H9 (cell line): Measurements from ENCODE around the gene ERCC6L2. TPM values are rescaled to one million over a fixed set of nuclear protein-coding genes. Genes with fewer than 3 reads are reported as not detected.

Experiments
- DNase-seq: peaks from one replicate; pipeline ENCODE4 v3.0.0-alpha.2; 2017
- H2AFZ ChIP-seq: one replicate; pipeline ENCODE4 v1.6.1; 2013; ENCODE audit warnings: mild to moderate bottlenecking, low read length, control low read depth, moderate library complexity
- H2AK5ac ChIP-seq: 2 replicates; pipeline ENCODE4 v1.6.1; 2013; ENCODE audit warnings: low read length, control low read depth, mixed read lengths; ENCODE audit not compliant: insufficient read length
- H2BK120ac ChIP-seq: one replicate; pipeline ENCODE4 v1.6.1; 2013; ENCODE audit warnings: low read depth, mild to moderate bottlenecking, low read length, control low read depth, inconsistent platforms; ENCODE audit not compliant: poor library complexity, severe bottlenecking
- H2BK12ac ChIP-seq: 2 replicates; pipeline ENCODE4 v1.6.1; 2013; ENCODE audit warnings: low read length, control low read depth, mixed read lengths, low read depth; ENCODE audit not compliant: insufficient read length
- H2BK15ac ChIP-seq: 2 replicates; pipeline ENCODE4 v1.6.1; 2013; ENCODE audit warnings: low read depth, low read length, control low read depth
- H2BK20ac ChIP-seq: one replicate; pipeline ENCODE4 v1.6.1; 2013; ENCODE audit warnings: low read depth, mild to moderate bottlenecking, low read length, control low read depth, inconsistent platforms; ENCODE audit not compliant: poor library complexity, severe bottlenecking
- H2BK5ac ChIP-seq: 2 replicates; pipeline ENCODE4 v1.6.1; 2013; ENCODE audit warnings: low read length, control low read depth, mixed read lengths; ENCODE audit not compliant: insufficient read length
- H3K14ac ChIP-seq: 2 replicates; pipeline ENCODE4 v1.6.1; 2013; ENCODE audit warnings: low read length, control low read depth; ENCODE audit not compliant: insufficient read depth
- H3K18ac ChIP-seq: 2 replicates; pipeline ENCODE4 v1.6.1; 2013; ENCODE audit warnings: low read depth, mild to moderate bottlenecking, mixed read lengths, low read length, control low read depth; ENCODE audit not compliant: insufficient read length
- H3K23ac ChIP-seq: 2 replicates; pipeline ENCODE4 v1.6.1; 2013; ENCODE audit warnings: low read length, control low read depth, mixed read lengths, low read depth; ENCODE audit not compliant: insufficient read length
- H3K23me2 ChIP-seq: 2 replicates; pipeline ENCODE4 v1.6.1; 2013; ENCODE audit warnings: low read depth, mild to moderate bottlenecking, mixed read lengths, low read length, control low read depth; ENCODE audit not compliant: insufficient read length, poor library complexity, severe bottlenecking
- H3K27ac ChIP-seq: 2 replicates; pipeline ENCODE4 v1.5.1; 2013; ENCODE audit warnings: low read length, control low read depth, mixed read lengths, low read depth; ENCODE audit not compliant: insufficient read length
- H3K27me3 ChIP-seq: 2 replicates; pipeline ENCODE4 v1.6.1; 2013; ENCODE audit warnings: low read length, control low read depth, inconsistent platforms; ENCODE audit not compliant: insufficient read depth
- H3K4ac ChIP-seq: 2 replicates; pipeline ENCODE4 v1.6.1; 2013; ENCODE audit warnings: low read depth, mild to moderate bottlenecking, control low read depth, inconsistent platforms, low read length, moderate library complexity
- H3K4me1 ChIP-seq: 2 replicates; pipeline ENCODE4 v1.6.1; 2013; ENCODE audit warnings: low read length, control low read depth, inconsistent platforms; ENCODE audit not compliant: insufficient read depth
- H3K4me2 ChIP-seq: 2 replicates; pipeline ENCODE4 v1.6.1; 2013; ENCODE audit warnings: low read length, control low read depth, mixed read lengths; ENCODE audit not compliant: insufficient read length, insufficient read depth
- H3K56ac ChIP-seq: 2 replicates; pipeline ENCODE4 v1.6.1; 2013; ENCODE audit warnings: low read depth, mild to moderate bottlenecking, mixed read lengths, low read length, control low read depth; ENCODE audit not compliant: insufficient read length
- H3K79me1 ChIP-seq: 2 replicates; pipeline ENCODE4 v1.6.1; 2013; ENCODE audit warnings: low read depth, mild to moderate bottlenecking, moderate library complexity, low read length, control low read depth, inconsistent platforms; ENCODE audit not compliant: insufficient read depth, poor library complexity, severe bottlenecking
- H3K79me2 ChIP-seq: 2 replicates; pipeline ENCODE4 v1.6.1; 2013; ENCODE audit warnings: low read length, control low read depth, inconsistent platforms; ENCODE audit not compliant: insufficient read depth
- H3K9ac ChIP-seq: 2 replicates; pipeline ENCODE4 v1.6.1; 2013; ENCODE audit warnings: low read length, control low read depth, mixed read lengths; ENCODE audit not compliant: insufficient read length; ENCODE audit errors: extremely low read depth
- H3K9me3 ChIP-seq: one replicate; pipeline ENCODE4 v1.6.1; 2013; ENCODE audit warnings: low read depth, low read length, inconsistent platforms; ENCODE audit not compliant: control insufficient read depth
- H3T11ph ChIP-seq: one replicate; pipeline ENCODE4 v1.6.1; 2013; ENCODE audit warnings: mild to moderate bottlenecking, low read length, control low read depth, inconsistent platforms
- H4K20me1 ChIP-seq: one replicate; pipeline ENCODE4 v1.6.1; 2013; ENCODE audit not compliant: control insufficient read depth, insufficient read length, insufficient read depth
- H4K5ac ChIP-seq: 2 replicates; pipeline ENCODE4 v1.6.1; 2013; ENCODE audit warnings: low read depth, mild to moderate bottlenecking, mixed read lengths, low read length, control low read depth; ENCODE audit not compliant: insufficient read length
- H4K8ac ChIP-seq: replicated peaks from 2 replicates; pipeline ENCODE4 v1.6.1; 2013; ENCODE audit warnings: low read length, control low read depth, mixed read lengths, low read depth; ENCODE audit not compliant: insufficient read length
- H4K91ac ChIP-seq: 2 replicates; pipeline ENCODE4 v1.6.1; 2013; ENCODE audit warnings: low read depth, mild to moderate bottlenecking, moderate library complexity, mixed read lengths, low read length, control low read depth; ENCODE audit not compliant: insufficient read length
- H3K27ac Mint-ChIP-seq, 3 experiments: 2 replicates in 2 of 3; 3 replicates in 1 of 3; pipeline ENCODE4 v1.8.0; 2020 to 2021; ENCODE audit warnings: mixed read lengths in 3 of 3, mild to moderate bottlenecking in 1 of 3, moderate library complexity in 1 of 3
- H3K27me3 Mint-ChIP-seq: 2 replicates; pipeline ENCODE4 v1.8.0; 2021; ENCODE audit warnings: low read depth, mild to moderate bottlenecking, moderate library complexity, mixed read lengths
- H3K36me3 Mint-ChIP-seq, 3 experiments: 2 replicates in 2 of 3; 3 replicates in 1 of 3; pipeline ENCODE4 v1.8.0; 2020 to 2021; ENCODE audit warnings: low read depth in 3 of 3, mixed read lengths in 3 of 3; ENCODE audit not compliant: insufficient read depth in 1 of 3
- H3K4me1 Mint-ChIP-seq, 2 experiments: 2 replicates each; pipeline ENCODE4 v1.8.0; 2020; ENCODE audit warnings: mixed read lengths in 2 of 2
- H3K4me3 Mint-ChIP-seq, 2 experiments: 2 replicates in 1 of 2; 3 replicates in 1 of 2; pipeline ENCODE4 v1.8.0; 2020 to 2021; ENCODE audit warnings: mild to moderate bottlenecking in 2 of 2, mixed read lengths in 2 of 2, moderate library complexity in 1 of 2
- H3K9me3 Mint-ChIP-seq, 2 experiments: 2 replicates in 1 of 2; 3 replicates in 1 of 2; pipeline ENCODE4 v1.8.0; 2020; ENCODE audit warnings: mild to moderate bottlenecking in 2 of 2, mixed read lengths in 2 of 2, moderate library complexity in 1 of 2
- CTCF ChIP-seq: fragments of 200-600 bp; sonication (generic); conservative IDR thresholded peaks from 3 replicates; pipeline ENCODE4 v1.8.0; 2021; ENCODE audit warnings: antibody characterized with exemption, mild to moderate bottlenecking
- WGBS: extraction: QIAGEN DNeasy Blood & Tissue Kit; methylation state at CpG from one replicate; pipeline ENCODE4 v1.1.7; 2013; ENCODE audit warnings: missing lambda C conversion rate, low lambda C conversion rate, mixed read lengths; ENCODE audit not compliant: insufficient read length; ENCODE audit errors: extremely low coverage; 5-methylcytosine and 5-hydroxymethylcytosine counted together
- total RNA-seq: library from RNA; stranded (reverse); gene quantifications from 2 replicates; pipeline ENCODE4 v1.2.1, GENCODE V29; 2021

ERCC6L2 gene
- total RNA-seq, 1 experiment from 2014 or later, result 57.7 TPM

GRCh38 chr9:95942016-95942415 lies 66.5 kb downstream of the ERCC6L2 start:
- no CpG with 5 or more reads among the region's 4 CpGs for WGBS
- DNase-seq, result no peak
- no peaks in the 10 kb centered on the region for H3K27me3 ChIP-seq
- no peak overlapping the region for H2AFZ ChIP-seq
- no peaks in the 10 kb centered on the region for H3K23me2 ChIP-seq
- no peak overlapping the region for H3K9ac ChIP-seq
- no peaks in the 10 kb centered on the region for H3K79me2 ChIP-seq
- H3K56ac ChIP-seq, result no peak overlapping the region
- Mint-ChIP-seq H3K36me3 (peaks cover 63 to 81% (median 70%) of the 10 kb centered on the region in 3 experiments), H3K4me3 (no peak overlapping the region), H3K27ac (no peak overlapping the region), H3K27me3 (no peaks in the 10 kb centered on the region), H3K9me3 (peaks cover 10 to 13% of the 10 kb centered on the region in 2 experiments; a peak in 3 of 5 replicates), H3K4me1 (peaks cover 2 to 3% of the 10 kb centered on the region in 2 experiments; a peak in 3 of 4 replicates)
- no peak overlapping the region for H4K91ac ChIP-seq
- no peak overlapping the region for H3K4me2 ChIP-seq
- H3K4ac ChIP-seq, result no peak overlapping the region
- H3K9me3 ChIP-seq, result peaks cover 4% of the 10 kb centered on the region
- no peak overlapping the region for H2BK120ac ChIP-seq
- no peak overlapping the region for H3K23ac ChIP-seq
- H4K8ac ChIP-seq, result no peak overlapping the region
- H2BK20ac ChIP-seq, result no peak overlapping the region
- H3T11ph ChIP-seq, result no peak overlapping the region
- no peak overlapping the region for H2BK12ac ChIP-seq
- no peak overlapping the region for H2AK5ac ChIP-seq
- H3K18ac ChIP-seq, result no peak overlapping the region
- H3K4me1 ChIP-seq, result no peaks in the 10 kb centered on the region
- no peak overlapping the region for H2BK15ac ChIP-seq
- no peak overlapping the region for H4K5ac ChIP-seq
- no peak overlapping the region for H3K14ac ChIP-seq
- H3K27ac ChIP-seq, result no peak overlapping the region
- no peak for TF ChIP-seq CTCF
- H4K20me1 ChIP-seq, result no peaks in the 10 kb centered on the region
- no peak overlapping the region for H2BK5ac ChIP-seq
- no peaks in the 10 kb centered on the region for H3K79me1 ChIP-seq
